ENCODE data around the gene HIVEP3.

DNA sequence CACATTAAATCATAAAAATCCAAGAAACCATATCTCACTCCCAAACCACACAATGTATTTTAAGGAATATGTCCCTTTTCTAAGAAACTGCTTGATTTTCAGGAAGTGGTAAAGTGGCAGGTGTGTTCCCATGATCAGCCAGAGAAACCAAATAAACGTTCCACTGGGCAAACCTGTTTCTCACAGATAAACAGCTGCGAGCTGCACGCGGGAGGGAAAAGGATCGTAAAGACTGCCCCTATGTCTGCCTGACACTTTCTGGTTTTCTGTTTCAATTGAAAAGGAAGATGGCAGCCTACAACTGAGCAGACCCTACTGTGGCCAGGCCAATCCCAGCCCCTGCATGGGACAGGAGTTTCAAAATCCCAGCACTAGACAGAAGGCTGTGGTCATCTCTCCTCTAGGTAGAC is 36.6 kb downstream of the HIVEP3 start:
- no peak for TF ChIP-seq ZNF274 (IDR thresholded peaks at IDR 0.05; ENCODE audit: low read depth, low read length)
- TF ChIP-seq YY1 (IDR thresholded peaks at IDR 0.05; ENCODE audit: insufficient read depth, insufficient read length): no peak
